Parathyroid adenoma (tissue), 2 donors: Measurements from ENCODE around the gene DYNC1I1.

Source experiments
- H2AFZ ChIP-seq: fragments of 300-600 bp; sonication (generic); one replicate; pipeline ENCODE4 v1.7.0; 2017; ENCODE audit warnings: antibody characterized with exemption, mild to moderate bottlenecking
- H3K27ac ChIP-seq: fragments of 300-600 bp; sonication (generic); one replicate; pipeline ENCODE4 v1.7.0; 2017
- H3K27me3 ChIP-seq: fragments of 300-600 bp; sonication (generic); one replicate; pipeline ENCODE4 v1.7.0; 2017; ENCODE audit warnings: low read length; ENCODE audit not compliant: control insufficient read depth, insufficient read depth
- H3K36me3 ChIP-seq: fragments of 300-600 bp; sonication (generic); one replicate; pipeline ENCODE4 v1.7.0; 2017; ENCODE audit warnings: low read length; ENCODE audit not compliant: control insufficient read depth, insufficient read depth
- H3K4me1 ChIP-seq: fragments of 300-600 bp; sonication (generic); one replicate; pipeline ENCODE4 v1.7.0; 2017; ENCODE audit warnings: control low read depth
- H3K4me2 ChIP-seq: fragments of 300-600 bp; sonication (generic); one replicate; pipeline ENCODE4 v1.7.0; 2017; ENCODE audit warnings: low read length
- H3K4me3 ChIP-seq: fragments of 300-600 bp; sonication (generic); one replicate; pipeline ENCODE4 v1.7.0; 2017; ENCODE audit warnings: low read depth, low read length
- H3K79me2 ChIP-seq: fragments of 300-600 bp; sonication (generic); one replicate; pipeline ENCODE4 v1.7.0; 2017; ENCODE audit warnings: control low read depth
- H3K9ac ChIP-seq: fragments of 300-600 bp; sonication (generic); one replicate; pipeline ENCODE4 v1.7.0; 2017; ENCODE audit warnings: mild to moderate bottlenecking
- H3K9me3 ChIP-seq: fragments of 300-600 bp; sonication (generic); one replicate; pipeline ENCODE4 v1.7.0; 2017; ENCODE audit warnings: low read length; ENCODE audit not compliant: control insufficient read depth
- TF ChIP-seq, protein P1 (sequence below): fragments of 300-600 bp; sonication (generic); IDR thresholded peaks from one replicate; pipeline ENCODE4 v1.7.0; 2017; ENCODE audit warnings: antibody characterized with exemption, mild to moderate bottlenecking
- donor health status: primary hyperparathyroidism.

DYNC1I1 gene

DNA sequence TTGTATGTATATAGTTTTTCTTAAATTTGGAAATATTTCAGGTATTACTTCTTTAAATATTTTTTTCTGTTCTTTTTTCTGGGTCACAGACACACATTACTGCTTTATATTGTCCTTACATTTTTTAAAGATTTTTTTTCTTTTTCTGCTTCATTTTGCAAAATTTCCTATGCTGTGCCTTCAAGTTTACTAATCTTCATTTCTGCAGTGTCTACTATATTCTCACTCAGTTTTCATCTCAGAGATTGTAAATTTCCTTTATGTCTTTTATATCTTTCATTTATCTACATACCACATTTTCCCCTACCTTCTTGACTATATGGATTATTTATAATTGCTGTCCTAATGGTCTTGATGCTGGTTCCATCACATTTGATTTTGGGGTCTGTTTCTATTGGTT, 339.1 kb downstream of the DYNC1I1 start:
- H3K9me3 ChIP-seq: no peaks in the 10 kb centered on the region
- no peaks in the 10 kb centered on the region for H3K36me3 ChIP-seq
- H3K4me3 ChIP-seq: no peak overlapping the region
- no peaks in the 10 kb centered on the region for H3K27me3 ChIP-seq
- H3K4me1 ChIP-seq: no peaks in the 10 kb centered on the region
- no peak overlapping the region for H3K27ac ChIP-seq
- no peak overlapping the region for H3K4me2 ChIP-seq
- TF ChIP-seq, protein P1, sequence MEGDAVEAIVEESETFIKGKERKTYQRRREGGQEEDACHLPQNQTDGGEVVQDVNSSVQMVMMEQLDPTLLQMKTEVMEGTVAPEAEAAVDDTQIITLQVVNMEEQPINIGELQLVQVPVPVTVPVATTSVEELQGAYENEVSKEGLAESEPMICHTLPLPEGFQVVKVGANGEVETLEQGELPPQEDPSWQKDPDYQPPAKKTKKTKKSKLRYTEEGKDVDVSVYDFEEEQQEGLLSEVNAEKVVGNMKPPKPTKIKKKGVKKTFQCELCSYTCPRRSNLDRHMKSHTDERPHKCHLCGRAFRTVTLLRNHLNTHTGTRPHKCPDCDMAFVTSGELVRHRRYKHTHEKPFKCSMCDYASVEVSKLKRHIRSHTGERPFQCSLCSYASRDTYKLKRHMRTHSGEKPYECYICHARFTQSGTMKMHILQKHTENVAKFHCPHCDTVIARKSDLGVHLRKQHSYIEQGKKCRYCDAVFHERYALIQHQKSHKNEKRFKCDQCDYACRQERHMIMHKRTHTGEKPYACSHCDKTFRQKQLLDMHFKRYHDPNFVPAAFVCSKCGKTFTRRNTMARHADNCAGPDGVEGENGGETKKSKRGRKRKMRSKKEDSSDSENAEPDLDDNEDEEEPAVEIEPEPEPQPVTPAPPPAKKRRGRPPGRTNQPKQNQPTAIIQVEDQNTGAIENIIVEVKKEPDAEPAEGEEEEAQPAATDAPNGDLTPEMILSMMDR: no peak
- H3K9ac ChIP-seq: no peak overlapping the region
- H3K79me2 ChIP-seq: no peaks in the 10 kb centered on the region
- no peak overlapping the region for H2AFZ ChIP-seq

DNA sequence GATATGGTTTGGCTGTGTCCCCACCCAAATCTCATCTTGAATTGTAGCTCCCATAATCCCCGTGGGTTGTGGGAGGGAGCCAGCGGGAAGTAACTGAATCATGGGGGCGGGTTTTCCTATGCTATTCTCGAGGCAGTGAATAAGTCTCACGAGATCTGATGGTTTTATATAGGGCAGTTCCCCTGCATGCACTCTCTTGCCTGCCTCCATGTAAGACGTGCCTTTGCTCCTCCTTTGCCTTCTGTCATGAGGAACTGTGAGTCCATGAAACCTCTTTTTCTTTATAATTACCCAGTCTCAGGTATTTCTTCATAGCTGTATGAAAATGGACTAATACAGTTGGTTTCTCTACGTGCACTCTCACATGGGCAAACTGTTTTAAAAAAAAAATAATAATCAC, 341.8 kb downstream of the DYNC1I1 start:
- H3K27ac ChIP-seq: no peak overlapping the region
- H3K9ac ChIP-seq: no peak overlapping the region
- H2AFZ ChIP-seq: no peak overlapping the region
- H3K79me2 ChIP-seq: no peaks in the 10 kb centered on the region
- no peak overlapping the region for H3K4me3 ChIP-seq
- H3K27me3 ChIP-seq: no peaks in the 10 kb centered on the region
- TF ChIP-seq, protein P1: no peak
- H3K36me3 ChIP-seq: no peaks in the 10 kb centered on the region
- no peak overlapping the region for H3K4me2 ChIP-seq
- H3K4me1 ChIP-seq: no peaks in the 10 kb centered on the region
- no peaks in the 10 kb centered on the region for H3K9me3 ChIP-seq

DNA sequence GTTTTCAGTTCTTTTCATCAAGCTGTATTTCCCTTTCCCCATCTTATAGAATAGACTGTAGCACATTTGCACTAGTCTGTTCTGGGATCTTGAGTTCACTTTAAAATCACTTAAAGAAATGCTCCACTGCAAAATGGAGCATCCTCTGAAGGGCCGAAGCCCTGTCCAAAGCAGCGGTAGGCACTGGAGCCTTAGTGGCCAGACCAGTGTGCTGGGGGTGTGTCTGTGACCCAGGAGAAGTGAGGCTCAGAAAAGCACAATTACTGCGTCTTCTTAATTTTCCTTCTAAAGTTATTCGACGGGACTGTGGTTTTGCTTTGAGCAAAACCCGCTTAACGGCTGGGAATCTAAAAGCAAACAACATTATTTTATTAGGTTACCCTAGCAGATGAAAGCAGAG, 343.8 kb downstream of the DYNC1I1 start:
- no peaks in the 10 kb centered on the region for H3K79me2 ChIP-seq
- H3K27me3 ChIP-seq: no peaks in the 10 kb centered on the region
- H3K9me3 ChIP-seq: no peaks in the 10 kb centered on the region
- H3K27ac ChIP-seq: no peak overlapping the region
- H3K4me2 ChIP-seq: no peak overlapping the region
- no peak overlapping the region for H3K4me3 ChIP-seq
- no peak overlapping the region for H2AFZ ChIP-seq
- H3K36me3 ChIP-seq: no peaks in the 10 kb centered on the region
- no peak overlapping the region for H3K9ac ChIP-seq
- TF ChIP-seq, protein P1: no peak
- H3K4me1 ChIP-seq: no peaks in the 10 kb centered on the region

DNA sequence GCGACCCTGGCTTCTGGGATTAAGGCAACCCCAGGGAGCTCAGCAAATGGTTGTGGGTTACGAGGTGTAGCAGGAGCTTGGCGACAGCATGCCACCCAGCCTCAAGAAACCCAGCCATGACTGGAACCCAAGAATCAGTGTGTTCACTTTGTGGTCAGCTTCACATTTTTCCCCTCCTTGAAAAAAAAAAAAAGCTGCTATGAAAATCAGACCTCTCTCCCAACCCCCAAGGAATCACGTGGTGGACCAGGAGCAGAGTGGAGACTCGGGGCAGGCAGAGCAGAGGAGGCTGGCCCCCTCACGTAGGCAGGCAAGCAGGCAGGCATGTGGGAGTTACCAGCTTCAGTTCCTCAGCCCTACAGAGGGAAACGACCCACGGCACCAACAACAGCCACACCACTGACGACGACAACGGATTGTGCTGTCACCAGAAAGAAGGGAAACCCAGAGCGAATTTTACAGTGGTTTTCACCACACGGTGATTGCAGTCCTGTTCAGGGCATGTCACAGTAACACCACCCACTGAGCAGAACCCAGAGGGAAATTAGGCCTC, 346.2 kb downstream of the DYNC1I1 start:
- Histone ChIP-seq H3K4me1 (no peaks in the 10 kb centered on the region), H3K79me2 (no peaks in the 10 kb centered on the region), H3K9ac (no peak overlapping the region), H3K9me3 (no peaks in the 10 kb centered on the region), H3K4me2 (no peak overlapping the region), H3K4me3 (no peak overlapping the region), H3K27me3 (no peaks in the 10 kb centered on the region), H3K27ac (no peak overlapping the region), H3K36me3 (no peaks in the 10 kb centered on the region), H2AFZ (no peak overlapping the region)
- TF ChIP-seq, protein P1: no peak

DNA sequence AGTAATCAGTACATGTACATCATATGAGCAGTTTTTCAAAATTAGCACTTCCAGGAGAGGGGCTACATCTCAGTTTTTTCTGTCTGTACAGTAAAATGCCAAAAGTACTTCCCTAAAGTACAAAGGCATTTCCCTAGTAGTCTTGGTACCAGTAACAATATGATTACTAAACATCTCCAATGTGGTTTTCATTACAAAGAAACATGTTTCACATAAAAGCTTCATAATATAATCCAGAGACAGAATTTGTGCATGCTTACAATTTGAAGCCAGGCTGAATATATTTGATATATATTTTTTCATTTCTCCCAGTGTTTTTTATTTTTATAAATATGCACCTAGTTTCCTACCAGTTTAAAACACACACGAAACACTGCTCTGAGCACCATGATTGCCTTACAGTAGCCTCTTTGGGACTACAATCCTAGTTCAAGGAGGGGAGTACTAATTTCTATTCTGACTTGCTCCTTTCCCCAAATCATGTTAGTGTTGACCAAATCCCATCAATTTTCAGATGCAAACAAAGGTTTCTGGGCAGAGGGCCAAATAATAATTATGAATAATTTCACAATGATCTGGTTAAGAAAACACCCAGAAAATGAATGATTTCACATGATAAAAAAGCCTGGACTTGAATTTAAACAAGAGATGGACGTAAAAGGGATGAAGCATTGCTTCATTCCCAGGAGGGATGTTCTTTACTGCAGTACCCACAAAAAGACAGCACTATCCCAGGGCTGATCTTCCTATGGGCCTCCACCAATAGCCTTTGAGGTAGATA, 348.3 kb downstream of the DYNC1I1 start:
- H3K36me3 ChIP-seq: no peaks in the 10 kb centered on the region
- H3K79me2 ChIP-seq: no peaks in the 10 kb centered on the region
- no peak overlapping the region for H2AFZ ChIP-seq
- H3K9me3 ChIP-seq: no peaks in the 10 kb centered on the region
- H3K4me1 ChIP-seq: no peaks in the 10 kb centered on the region
- H3K4me2 ChIP-seq: no peak overlapping the region
- H3K27ac ChIP-seq: no peak overlapping the region
- no peak overlapping the region for H3K9ac ChIP-seq
- no peaks in the 10 kb centered on the region for H3K27me3 ChIP-seq
- TF ChIP-seq, protein P1: no peak
- H3K4me3 ChIP-seq: no peak overlapping the region
